Measurements from ENCODE around the gene ABLIM2.

- no peak for TF ChIP-seq CTCF (IDR thresholded peaks at IDR 0.05)
- no peak for TF ChIP-seq POLR2A (IDR thresholded peaks at IDR 0.05)
Observed at GRCh38 chr4:8016527-8016926, 142.1 kb downstream of the ABLIM2 start.

Data from body of pancreas (tissue), 4 donors.